WI38 (cell line): ENCODE results near the gene RCOR3.

ENCODE experiments used
- H3K4me3 ChIP-seq: 2 replicates; pipeline ENCODE4 v1.5.1; 2011; ENCODE audit warnings: low read depth, mild to moderate bottlenecking, control low read depth, low read length
- TF ChIP-seq, protein P1 (sequence below): IDR thresholded peaks from 2 replicates; pipeline ENCODE4 v1.5.1; 2012; ENCODE audit warnings: low read depth, mild to moderate bottlenecking, control low read depth, low read length

RCOR3 gene

DNA sequence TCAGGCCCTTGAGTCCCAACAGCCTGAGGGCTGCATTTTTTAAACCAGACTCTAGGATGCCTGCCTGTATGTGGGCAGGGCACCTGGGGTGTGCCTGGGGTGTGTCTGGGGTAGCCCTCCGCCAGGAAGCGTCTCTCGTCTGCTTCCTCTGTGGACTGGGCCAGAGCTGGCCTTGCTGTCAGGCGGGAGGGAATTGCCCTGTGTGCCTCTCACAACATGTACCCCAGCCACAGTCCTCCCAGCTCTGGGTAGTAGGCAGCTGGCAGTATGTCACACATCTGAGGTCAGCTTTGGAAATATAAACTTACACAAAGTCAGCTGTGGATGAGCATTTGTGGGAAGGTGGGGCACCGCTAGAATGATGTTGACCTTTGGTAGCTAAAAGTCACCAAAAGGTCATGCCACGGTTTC is 80.5 kb downstream of the RCOR3 start:
- TF ChIP-seq, protein P1, sequence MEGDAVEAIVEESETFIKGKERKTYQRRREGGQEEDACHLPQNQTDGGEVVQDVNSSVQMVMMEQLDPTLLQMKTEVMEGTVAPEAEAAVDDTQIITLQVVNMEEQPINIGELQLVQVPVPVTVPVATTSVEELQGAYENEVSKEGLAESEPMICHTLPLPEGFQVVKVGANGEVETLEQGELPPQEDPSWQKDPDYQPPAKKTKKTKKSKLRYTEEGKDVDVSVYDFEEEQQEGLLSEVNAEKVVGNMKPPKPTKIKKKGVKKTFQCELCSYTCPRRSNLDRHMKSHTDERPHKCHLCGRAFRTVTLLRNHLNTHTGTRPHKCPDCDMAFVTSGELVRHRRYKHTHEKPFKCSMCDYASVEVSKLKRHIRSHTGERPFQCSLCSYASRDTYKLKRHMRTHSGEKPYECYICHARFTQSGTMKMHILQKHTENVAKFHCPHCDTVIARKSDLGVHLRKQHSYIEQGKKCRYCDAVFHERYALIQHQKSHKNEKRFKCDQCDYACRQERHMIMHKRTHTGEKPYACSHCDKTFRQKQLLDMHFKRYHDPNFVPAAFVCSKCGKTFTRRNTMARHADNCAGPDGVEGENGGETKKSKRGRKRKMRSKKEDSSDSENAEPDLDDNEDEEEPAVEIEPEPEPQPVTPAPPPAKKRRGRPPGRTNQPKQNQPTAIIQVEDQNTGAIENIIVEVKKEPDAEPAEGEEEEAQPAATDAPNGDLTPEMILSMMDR: no peak
- no peak overlapping the region for H3K4me3 ChIP-seq

DNA sequence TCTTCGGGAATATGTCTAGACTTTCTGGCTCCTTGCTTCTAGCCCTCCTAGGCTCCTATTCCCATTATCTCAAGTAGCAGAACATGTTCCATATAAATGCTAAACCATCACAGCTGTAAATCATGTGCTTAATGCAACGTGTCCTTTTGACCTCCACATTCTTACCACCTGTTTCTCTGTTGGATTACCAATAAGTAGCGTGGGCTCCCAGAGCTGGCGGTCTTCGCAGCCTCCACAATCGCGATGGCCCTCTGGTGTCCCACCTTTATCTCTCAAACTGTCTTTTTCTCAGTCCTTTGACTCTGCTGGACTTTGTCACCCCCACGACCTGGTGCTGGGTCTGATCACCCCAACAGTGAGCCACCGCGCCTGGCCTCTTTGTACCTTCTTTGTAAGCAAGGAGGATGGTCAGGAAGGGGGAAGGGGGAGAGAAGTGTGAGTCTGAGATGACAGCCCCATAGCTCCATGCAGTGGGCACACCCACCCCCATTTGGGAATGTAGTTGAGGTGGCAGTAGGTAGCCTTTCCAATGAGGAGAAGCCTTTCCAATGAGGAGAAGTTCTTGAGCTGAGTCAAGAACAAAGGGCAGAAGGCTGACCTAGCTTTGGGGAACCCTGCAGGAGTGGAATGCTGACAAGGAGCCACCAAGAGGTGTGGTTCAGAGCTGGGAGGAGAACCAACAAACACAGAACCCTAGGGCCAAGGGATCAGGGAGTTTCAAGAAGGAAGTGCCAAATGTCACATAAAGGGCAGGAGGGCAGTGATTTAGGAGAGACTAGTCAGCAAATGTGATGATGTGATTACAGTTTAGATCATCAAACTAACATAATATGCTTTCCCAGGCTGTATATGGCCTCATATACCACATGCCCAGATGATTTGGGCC is 81.7 kb downstream of the RCOR3 start:
- TF ChIP-seq, protein P1: no peak
- no peak overlapping the region for H3K4me3 ChIP-seq

DNA sequence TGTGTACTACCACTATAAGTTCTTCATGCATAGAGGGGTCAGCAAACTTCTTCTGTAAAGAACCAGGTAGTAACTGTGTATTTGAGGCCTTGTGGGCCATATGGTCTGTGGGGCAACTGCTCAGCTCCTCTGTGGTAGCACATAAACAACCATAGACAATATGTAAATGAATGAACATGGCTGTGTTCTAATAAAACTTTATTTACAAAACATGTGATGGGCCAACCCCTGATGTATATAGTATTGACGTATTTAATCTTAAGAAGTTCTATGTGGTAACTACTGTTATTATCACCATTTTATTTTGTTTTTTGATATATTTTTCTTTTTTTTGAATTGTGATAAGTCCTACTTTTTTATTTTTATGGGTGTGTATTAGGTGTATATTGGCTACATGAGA is 82.8 kb downstream of the RCOR3 start:
- no peak overlapping the region for H3K4me3 ChIP-seq
- TF ChIP-seq, protein P1: no peak

DNA sequence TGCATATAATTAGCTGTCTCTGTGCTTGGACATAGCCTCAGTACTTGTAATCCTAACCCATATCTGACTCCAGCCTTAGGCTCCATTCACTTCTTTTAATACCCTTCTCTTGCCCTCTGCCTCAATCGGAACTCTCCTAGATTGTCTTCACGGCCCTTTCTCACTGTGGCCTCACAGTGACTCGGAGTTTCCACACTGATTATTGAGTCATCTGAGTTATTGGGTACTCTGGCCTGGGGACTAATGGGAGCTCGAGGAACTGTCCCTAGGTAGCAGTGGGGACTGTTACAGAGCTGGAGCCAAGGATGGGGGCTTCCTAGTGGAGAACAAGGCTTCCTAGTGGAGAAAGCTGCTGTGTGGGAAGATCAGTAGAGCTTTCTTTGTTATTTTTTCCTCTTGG is 84.4 kb downstream of the RCOR3 start:
- TF ChIP-seq, protein P1: no peak
- no peak overlapping the region for H3K4me3 ChIP-seq

DNA sequence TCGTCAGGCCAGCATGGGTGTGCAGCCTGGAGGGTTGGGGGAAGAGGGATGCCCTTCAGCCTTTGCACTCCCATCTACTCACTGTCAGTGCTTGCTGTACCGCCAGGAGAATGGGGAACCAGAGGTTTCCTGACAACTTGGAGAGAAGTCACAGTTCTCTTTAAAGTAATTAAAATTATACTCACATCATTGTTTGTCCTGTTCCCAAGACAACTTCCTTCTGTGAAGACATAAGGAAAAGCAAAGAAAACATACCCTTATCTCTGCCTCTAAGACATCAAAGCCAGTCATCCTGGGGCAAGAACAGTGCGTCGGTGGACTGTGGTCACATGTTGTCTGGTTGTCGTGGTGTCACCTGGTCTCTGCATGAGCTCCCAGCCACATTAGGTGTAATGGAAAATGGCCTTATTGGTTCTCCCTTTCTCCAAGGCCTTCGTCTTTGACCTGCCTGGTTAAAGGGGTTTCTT is 85.0 kb downstream of the RCOR3 start:
- H3K4me3 ChIP-seq: no peak overlapping the region
- TF ChIP-seq, protein P1: no peak

DNA sequence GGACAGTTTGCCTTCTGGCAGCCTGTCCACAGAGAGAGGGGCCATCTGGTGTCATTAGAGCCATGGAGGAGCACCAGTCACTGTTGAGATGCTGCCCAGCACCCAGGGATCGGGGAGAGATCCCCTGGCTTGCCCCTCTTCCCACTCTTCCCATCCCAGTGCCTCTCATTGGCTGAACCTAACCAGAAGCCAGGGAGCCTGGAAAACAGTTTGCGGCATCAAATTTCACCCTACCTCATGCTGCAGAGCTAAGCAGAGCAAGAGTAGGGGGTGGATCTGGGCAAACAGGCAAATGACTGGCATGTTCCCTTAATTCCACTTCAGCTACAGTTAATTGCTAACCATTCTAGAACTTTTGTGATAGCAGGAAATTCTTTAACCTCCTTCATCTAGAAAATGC is 86.6 kb downstream of the RCOR3 start:
- no peak overlapping the region for H3K4me3 ChIP-seq
- TF ChIP-seq, protein P1: no peak

DNA sequence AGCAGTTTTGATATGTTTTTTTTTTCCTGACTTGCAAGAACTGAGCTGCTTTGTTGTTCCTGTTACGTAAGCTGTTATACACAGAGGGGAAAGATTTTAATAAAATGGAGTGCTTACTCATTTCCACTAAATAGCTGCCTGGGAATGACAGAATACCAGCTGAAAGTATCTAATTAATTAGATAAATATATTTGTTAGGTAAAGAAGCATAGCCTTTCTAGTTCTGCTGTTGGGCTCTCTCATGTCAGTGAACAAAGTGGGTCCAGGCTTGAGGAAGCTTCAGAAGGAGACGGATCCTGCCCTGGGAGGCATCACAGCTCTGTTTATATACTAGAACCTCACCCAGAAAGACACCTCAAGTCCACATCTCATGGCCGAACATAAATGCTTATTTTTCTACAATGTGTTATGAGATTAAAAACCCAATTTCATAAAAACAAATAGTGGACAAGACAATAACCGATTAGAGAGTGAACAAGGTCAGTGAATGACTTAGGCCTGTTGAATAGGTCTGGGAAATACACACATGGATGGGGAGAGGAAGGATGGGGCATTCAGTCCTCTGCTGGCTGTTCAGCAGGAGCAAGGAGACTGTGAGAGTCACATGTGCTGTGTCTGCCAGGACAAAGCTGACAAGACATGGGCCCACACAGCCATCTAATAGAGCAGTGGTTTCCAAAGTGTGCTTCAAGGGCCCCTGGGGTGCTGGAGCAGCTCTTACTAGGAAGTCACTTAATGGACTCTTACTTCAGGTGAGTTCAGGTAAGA is 88.1 kb downstream of the RCOR3 start:
- H3K4me3 ChIP-seq: no peak overlapping the region
- TF ChIP-seq, protein P1: no peak
